ENCODE results near the gene EIF2AK3.

DNA sequence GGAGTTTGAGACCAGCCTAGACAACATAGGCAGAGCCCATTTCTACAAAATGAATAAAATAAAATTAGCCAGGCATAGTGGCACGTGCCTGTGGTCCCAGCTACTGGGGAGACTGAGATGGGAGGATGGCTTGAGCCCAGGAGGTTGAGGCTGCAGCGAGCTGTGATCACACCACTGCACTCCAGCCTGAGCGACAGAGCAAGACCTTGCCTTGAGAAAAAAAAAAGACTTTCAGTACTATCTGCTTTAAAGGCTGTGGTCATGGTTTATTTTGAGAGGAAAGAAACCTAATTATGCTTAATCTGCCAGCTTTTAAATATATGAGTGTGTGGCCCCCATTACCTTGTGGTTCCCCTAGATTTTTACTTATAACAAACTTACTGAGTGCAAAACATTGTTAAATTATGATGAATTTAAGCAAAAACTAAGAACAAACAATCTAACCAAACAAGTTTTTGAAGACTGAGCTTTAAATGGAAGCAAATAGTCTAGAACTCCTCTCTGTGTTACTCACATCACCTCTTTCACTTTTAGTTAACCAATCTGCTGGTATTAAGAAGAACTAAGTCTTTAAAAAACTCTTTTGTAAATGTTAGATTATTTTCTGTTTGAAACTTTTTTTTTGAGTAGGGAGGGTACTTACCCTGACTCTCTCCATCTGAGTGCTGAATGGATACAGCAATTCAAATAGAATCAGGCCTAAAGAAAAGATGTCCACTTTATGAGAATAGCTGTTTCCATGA is 65.4 kb downstream of the EIF2AK3 start:
- TF ChIP-seq, protein P1, sequence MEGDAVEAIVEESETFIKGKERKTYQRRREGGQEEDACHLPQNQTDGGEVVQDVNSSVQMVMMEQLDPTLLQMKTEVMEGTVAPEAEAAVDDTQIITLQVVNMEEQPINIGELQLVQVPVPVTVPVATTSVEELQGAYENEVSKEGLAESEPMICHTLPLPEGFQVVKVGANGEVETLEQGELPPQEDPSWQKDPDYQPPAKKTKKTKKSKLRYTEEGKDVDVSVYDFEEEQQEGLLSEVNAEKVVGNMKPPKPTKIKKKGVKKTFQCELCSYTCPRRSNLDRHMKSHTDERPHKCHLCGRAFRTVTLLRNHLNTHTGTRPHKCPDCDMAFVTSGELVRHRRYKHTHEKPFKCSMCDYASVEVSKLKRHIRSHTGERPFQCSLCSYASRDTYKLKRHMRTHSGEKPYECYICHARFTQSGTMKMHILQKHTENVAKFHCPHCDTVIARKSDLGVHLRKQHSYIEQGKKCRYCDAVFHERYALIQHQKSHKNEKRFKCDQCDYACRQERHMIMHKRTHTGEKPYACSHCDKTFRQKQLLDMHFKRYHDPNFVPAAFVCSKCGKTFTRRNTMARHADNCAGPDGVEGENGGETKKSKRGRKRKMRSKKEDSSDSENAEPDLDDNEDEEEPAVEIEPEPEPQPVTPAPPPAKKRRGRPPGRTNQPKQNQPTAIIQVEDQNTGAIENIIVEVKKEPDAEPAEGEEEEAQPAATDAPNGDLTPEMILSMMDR (IDR thresholded peaks at IDR 0.05) = no peak
- no peak for TF ChIP-seq REST (IDR thresholded peaks at IDR 0.05; ENCODE audit: insufficient read depth in 1 of 2, low read depth in 2 of 2, low read length in 1 of 2)
- TF ChIP-seq POLR2AphosphoS5 (IDR thresholded peaks at IDR 0.05; ENCODE audit: low read depth, low read length) = no peak
- no peak for TF ChIP-seq SIN3A (IDR thresholded peaks at IDR 0.05; ENCODE audit: borderline replicate concordance, insufficient read depth, low read depth, low read length)
- TF ChIP-seq TCF7L2 (IDR thresholded peaks at IDR 0.05; ENCODE audit: low read depth, low read length) = no peak

Measured in Panc1 (cell line).